Prostate gland (tissue), 2 donors: ENCODE measurements around the gene GPRIN3. TPM values are rescaled to one million over a fixed set of nuclear protein-coding genes. Genes with fewer than 3 reads are reported as not detected.

Source experiments
- DNase-seq: peaks from one replicate; pipeline ENCODE4 v3.0.0-alpha.2; 2019; ENCODE audit warnings: low spot score
- H3K27ac ChIP-seq, 2 donors: fragments of 200-600 bp; sonication (generic); 2 replicates each; pipeline ENCODE4 v1.5.1; 2017 to 2019
- H3K27me3 ChIP-seq: fragments of 200-600 bp; sonication (generic); replicated peaks from 2 replicates; pipeline ENCODE4 v1.5.1; 2019; ENCODE audit not compliant: insufficient read depth
- H3K36me3 ChIP-seq, 2 donors: fragments of 200-600 bp; sonication (generic); 1 replicate in 1 of 2; 2 replicates in 1 of 2; pipeline versions ENCODE4 v1.5.1 to v1.8.1; 2017 to 2019
- H3K4me1 ChIP-seq: fragments of 200-600 bp; sonication (generic); replicated peaks from 2 replicates; pipeline ENCODE4 v1.5.1; 2019
- H3K4me3 ChIP-seq, 2 donors: fragments of 200-600 bp; sonication (generic); 2 replicates each; pipeline ENCODE4 v1.5.1; 2017 to 2019
- H3K9me3 ChIP-seq: fragments of 200-600 bp; sonication (generic); 2 replicates; pipeline ENCODE4 v1.5.1; 2017
- POLR2A ChIP-seq: fragments of 450-650 bp; IDR thresholded peaks from one replicate; pipeline ENCODE4 v1.6.1; 2016; ENCODE audit warnings: antibody characterized with exemption, mild to moderate bottlenecking
- POLR2AphosphoS5 ChIP-seq: sonication (generic); formaldehyde crosslinking; IDR thresholded peaks from one replicate; pipeline ENCODE4 v1.6.1; 2017; ENCODE audit warnings: antibody characterized with exemption
- WGBS: methylation state at CpG from one replicate; pipeline ENCODE4 v1.1.5; 2018; 5-methylcytosine and 5-hydroxymethylcytosine counted together
- intact Hi-C: fragments of 100-400 bp; cut with DNase I; formaldehyde crosslinking; loops from one replicate; pipeline ENCODE4 v1.14.2; 2022
- total RNA-seq, 2 donors: library from RNA; depleted of rRNA; stranded (reverse); fragments of >200 nt; gene quantifications; one replicate each; pipeline ENCODE4 v1.1.0, GENCODE V29; 2016
- TF ChIP-seq, protein P1 (sequence below), 4 experiments: fragments of 200-600 bp in 2 of 4; fragments of 450-650 bp in 2 of 4; sonication (generic) in 2 of 4; IDR thresholded peaks; 1 replicate in 3 of 4; 2 replicates in 1 of 4; pipeline ENCODE4 v1.5.1; 2016 to 2019; ENCODE audit warnings: antibody characterized with exemption in 4 of 4, mild to moderate bottlenecking in 2 of 4, moderate library complexity in 2 of 4

GPRIN3 gene
- total RNA-seq, 2 donors from 2014 or later, result 0.77 to 2.4 TPM

- H3K4me3 ChIP-seq, result no peak overlapping the region
- H3K27ac ChIP-seq, result no peak overlapping the region
- no peaks in the 10 kb centered on the region for H3K4me1 ChIP-seq
- no peaks in the 10 kb centered on the region for H3K27me3 ChIP-seq
- TF ChIP-seq POLR2A (no peak), POLR2AphosphoS5 (no peak)
- TF ChIP-seq, protein P1, sequence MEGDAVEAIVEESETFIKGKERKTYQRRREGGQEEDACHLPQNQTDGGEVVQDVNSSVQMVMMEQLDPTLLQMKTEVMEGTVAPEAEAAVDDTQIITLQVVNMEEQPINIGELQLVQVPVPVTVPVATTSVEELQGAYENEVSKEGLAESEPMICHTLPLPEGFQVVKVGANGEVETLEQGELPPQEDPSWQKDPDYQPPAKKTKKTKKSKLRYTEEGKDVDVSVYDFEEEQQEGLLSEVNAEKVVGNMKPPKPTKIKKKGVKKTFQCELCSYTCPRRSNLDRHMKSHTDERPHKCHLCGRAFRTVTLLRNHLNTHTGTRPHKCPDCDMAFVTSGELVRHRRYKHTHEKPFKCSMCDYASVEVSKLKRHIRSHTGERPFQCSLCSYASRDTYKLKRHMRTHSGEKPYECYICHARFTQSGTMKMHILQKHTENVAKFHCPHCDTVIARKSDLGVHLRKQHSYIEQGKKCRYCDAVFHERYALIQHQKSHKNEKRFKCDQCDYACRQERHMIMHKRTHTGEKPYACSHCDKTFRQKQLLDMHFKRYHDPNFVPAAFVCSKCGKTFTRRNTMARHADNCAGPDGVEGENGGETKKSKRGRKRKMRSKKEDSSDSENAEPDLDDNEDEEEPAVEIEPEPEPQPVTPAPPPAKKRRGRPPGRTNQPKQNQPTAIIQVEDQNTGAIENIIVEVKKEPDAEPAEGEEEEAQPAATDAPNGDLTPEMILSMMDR (IDR thresholded peaks at IDR 0.05), result no peak
- H3K9me3 ChIP-seq, result no peaks in the 10 kb centered on the region
- DNase-seq, result no peak
- H3K36me3 ChIP-seq, result no peaks in the 10 kb centered on the region
- 88% methylated on average over 2 of the region's 2 CpGs for WGBS
- intact Hi-C loops, result no loop called here
Measured at GRCh38 chr4:89289312-89289711, 18.3 kb downstream of the GPRIN3 start.

DNA sequence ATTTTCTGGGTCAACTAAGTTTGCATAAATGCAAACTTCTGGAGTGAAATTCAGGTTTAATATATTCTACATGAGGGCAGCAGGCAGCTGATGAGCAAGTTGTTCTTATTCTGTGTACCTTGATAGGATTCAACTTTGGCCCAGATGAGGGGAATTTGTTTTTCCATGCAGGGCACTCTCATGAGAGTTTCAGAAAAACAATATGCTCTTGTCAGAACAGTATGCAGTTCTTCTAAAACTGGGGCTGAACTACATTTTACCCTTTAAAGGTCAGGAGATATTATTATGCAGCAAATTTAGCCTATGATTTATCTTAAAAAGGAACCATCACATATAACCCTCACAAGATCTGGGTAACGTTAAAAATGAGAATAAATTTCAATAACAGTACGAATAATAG lies 19.2 kb downstream of the GPRIN3 start:
- H3K9me3 ChIP-seq, result no peaks in the 10 kb centered on the region
- intact Hi-C loops, result no loop called here
- no peaks in the 10 kb centered on the region for H3K36me3 ChIP-seq
- no peaks in the 10 kb centered on the region for H3K27me3 ChIP-seq
- TF ChIP-seq POLR2A (no peak), POLR2AphosphoS5 (no peak)
- TF ChIP-seq, protein P1 (IDR thresholded peaks at IDR 0.05), result no peak
- no peaks in the 10 kb centered on the region for H3K4me1 ChIP-seq
- H3K4me3 ChIP-seq, result no peak overlapping the region
- DNase-seq, result no peak
- no peak overlapping the region for H3K27ac ChIP-seq
- 89% methylated on average over 2 of the region's 2 CpGs for WGBS

GRCh38 chr4:89287945-89288344 lies 19.7 kb downstream of the GPRIN3 start:
- WGBS, result 69% methylated on average over 6 of the region's 6 CpGs
- H3K4me3 ChIP-seq, result no peak overlapping the region
- H3K4me1 ChIP-seq, result no peaks in the 10 kb centered on the region
- no peaks in the 10 kb centered on the region for H3K9me3 ChIP-seq
- intact Hi-C loops, result no loop called here
- H3K27me3 ChIP-seq, result no peaks in the 10 kb centered on the region
- no peaks in the 10 kb centered on the region for H3K36me3 ChIP-seq
- DNase-seq, result no peak
- H3K27ac ChIP-seq, result no peak overlapping the region
- no peak for TF ChIP-seq POLR2A
- TF ChIP-seq POLR2AphosphoS5, result no peak
- TF ChIP-seq, protein P1 (IDR thresholded peaks at IDR 0.05), result no peak

DNA sequence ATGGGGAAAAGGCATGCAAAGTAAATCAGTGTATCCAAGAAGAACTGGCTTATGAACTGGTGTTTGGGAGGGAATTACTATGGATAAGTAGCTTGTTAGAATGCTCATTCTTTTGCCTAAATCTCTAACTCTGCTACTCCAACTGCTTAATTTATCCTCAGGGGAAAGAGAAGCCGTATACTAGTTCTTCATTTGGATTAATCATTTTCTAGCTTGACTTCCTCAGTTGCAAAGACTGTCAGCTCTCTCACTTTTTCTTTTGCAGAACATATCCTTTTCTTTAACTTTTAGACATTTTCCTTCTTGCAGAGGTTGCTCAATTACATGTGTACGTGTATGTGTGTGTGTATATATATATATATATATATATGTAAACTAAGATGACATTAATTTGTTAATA lies 21.9 kb downstream of the GPRIN3 start:
- TF ChIP-seq POLR2AphosphoS5, result no peak
- TF ChIP-seq, protein P1 (IDR thresholded peaks at IDR 0.05), result no peak
- no peak for TF ChIP-seq POLR2A
- DNase-seq, result no peak
- WGBS, result 39% methylated on average over 2 of the region's 2 CpGs

GRCh38 chr4:89284828-89285227 lies 22.8 kb downstream of the GPRIN3 start:
- Histone ChIP-seq H3K27me3 (no peaks in the 10 kb centered on the region), H3K27ac (no peak overlapping the region), H3K36me3 (no peaks in the 10 kb centered on the region), H3K4me1 (no peaks in the 10 kb centered on the region), H3K9me3 (no peaks in the 10 kb centered on the region), H3K4me3 (no peak overlapping the region)
- TF ChIP-seq, protein P1 (IDR thresholded peaks at IDR 0.05), result no peak
- no peak for TF ChIP-seq POLR2A
- TF ChIP-seq POLR2AphosphoS5, result no peak
- intact Hi-C loops, result no loop called here
- WGBS, result 87% methylated on average over 3 of the region's 3 CpGs
- DNase-seq, result no peak

More for the DNA sequence above, 21.9 kb downstream of the GPRIN3 start:
- Histone ChIP-seq H3K27ac (no peak overlapping the region), H3K36me3 (no peaks in the 10 kb centered on the region), H3K27me3 (no peaks in the 10 kb centered on the region), H3K4me3 (no peak overlapping the region), H3K9me3 (no peaks in the 10 kb centered on the region), H3K4me1 (no peaks in the 10 kb centered on the region)
- intact Hi-C loops, result no loop called here
